GM12878 (cell line): ENCODE results near the gene CRTC2. TPM values are rescaled to one million over a fixed set of nuclear protein-coding genes. Genes with fewer than 3 reads are reported as not detected.

Experiments used
- BHLHE40 ChIP-seq, 2 experiments: fragments of 450-650 bp in 1 of 2; IDR thresholded peaks; 2 replicates each; pipeline ENCODE4 v1.6.1; 2011 to 2017; ENCODE audit warnings: low read depth in 2 of 2, borderline replicate concordance in 1 of 2, improper control_type of control experiment in 1 of 2, low read length in 1 of 2, mild to moderate bottlenecking in 1 of 2
- CBFB ChIP-seq: IDR thresholded peaks from 2 replicates; pipeline ENCODE4 v1.6.1; 2016; ENCODE audit warnings: antibody characterized with exemption, low read depth
- CHD4 ChIP-seq: fragments of 200-600 bp; sonication (generic); IDR thresholded peaks from 2 replicates; pipeline ENCODE4 v1.6.1; 2016; ENCODE audit warnings: mild to moderate bottlenecking
- DPF2 ChIP-seq: fragments of 450-650 bp; IDR thresholded peaks from 2 replicates; pipeline ENCODE4 v1.6.1; 2017; ENCODE audit warnings: mild to moderate bottlenecking
- E2F8 ChIP-seq: fragments of 450-650 bp; IDR thresholded peaks from 2 replicates; pipeline ENCODE4 v1.6.1; 2018; ENCODE audit warnings: mild to moderate bottlenecking, low read depth, moderate library complexity; ENCODE audit not compliant: partially characterized antibody
- ESRRA ChIP-seq: IDR thresholded peaks from 2 replicates; pipeline ENCODE4 v1.6.1; 2012; ENCODE audit warnings: mild to moderate bottlenecking, low read length, improper control_type of control experiment
- KLF5 ChIP-seq: fragments of 450-650 bp; IDR thresholded peaks from 2 replicates; pipeline ENCODE4 v1.6.1; 2014; ENCODE audit warnings: mild to moderate bottlenecking; ENCODE audit not compliant: partially characterized antibody
- MEF2B ChIP-seq: fragments of 450-650 bp; IDR thresholded peaks from 2 replicates; pipeline ENCODE4 v1.6.1; 2018; ENCODE audit warnings: mild to moderate bottlenecking, moderate library complexity; ENCODE audit not compliant: partially characterized antibody, poor library complexity, severe bottlenecking
- MTA2 ChIP-seq: fragments of 450-650 bp; IDR thresholded peaks from 2 replicates; pipeline ENCODE4 v1.6.1; 2016; ENCODE audit warnings: low read depth, mild to moderate bottlenecking, moderate library complexity
- NFYB ChIP-seq: IDR thresholded peaks from 2 replicates; pipeline ENCODE4 v1.6.1; 2011; ENCODE audit warnings: low read depth, mild to moderate bottlenecking, low read length, improper control_type of control experiment, moderate library complexity; ENCODE audit not compliant: insufficient read depth
- PAX5 ChIP-seq: IDR thresholded peaks from 2 replicates; pipeline ENCODE4 v1.6.1; 2011; ENCODE audit warnings: low read depth, low read length, borderline replicate concordance
- PBX3 ChIP-seq: IDR thresholded peaks from 2 replicates; pipeline ENCODE4 v1.6.1; 2011; ENCODE audit warnings: mild to moderate bottlenecking, low read depth, low read length, moderate library complexity; ENCODE audit not compliant: insufficient replicate concordance
- SPI1 ChIP-seq: IDR thresholded peaks from 2 replicates; pipeline ENCODE4 v1.6.1; 2011; ENCODE audit warnings: low read depth, mild to moderate bottlenecking, low read length, moderate library complexity, borderline replicate concordance; ENCODE audit not compliant: insufficient read depth
- ZBTB11 ChIP-seq: fragments of 450-650 bp; formaldehyde crosslinking; IDR thresholded peaks from 2 replicates; pipeline ENCODE4 v1.5.0; 2022; ENCODE audit warnings: mild to moderate bottlenecking, missing genetic modification characterization
- ZNF207 ChIP-seq: fragments of 450-650 bp; IDR thresholded peaks from 2 replicates; pipeline ENCODE4 v1.6.1; 2014; ENCODE audit warnings: antibody characterized with exemption, mild to moderate bottlenecking, borderline replicate concordance
- polyA plus RNA-seq, 11 experiments: library from polyadenylated mRNA; depleted of rRNA in 4 of 11; unstranded in 6 of 11; stranded (reverse) in 5 of 11; fragments of >200 nt; fragmentation: Nextera tagmentation in 4 of 11; fragmentation: Illumina TruSeq in 1 of 11; extraction: Ambion mirVana in 4 of 11; extraction: Trizol in 1 of 11; gene quantifications; 1 replicate in 1 of 11; 2 replicates in 10 of 11; pipeline versions ENCODE4 v1.2.1 to v1.2.3, GENCODE V29; 2011 to 2016; ENCODE audit warnings: inconsistent platforms in 2 of 11, missing spikeins in 2 of 11, low read depth in 1 of 11
- total RNA-seq, 4 experiments: library from RNA; depleted of rRNA in 3 of 4; stranded (reverse); fragments of >200 nt in 3 of 4; fragmentation: Illumina TruSeq in 1 of 4; extraction: Trizol in 1 of 4; gene quantifications; 2 replicates each; pipeline versions ENCODE4 v1.2.1 to v1.2.3, GENCODE V29; 2013 to 2021
- TF ChIP-seq, protein P1 (sequence below): IDR thresholded peaks from 2 replicates; pipeline ENCODE4 v1.6.1; 2011; ENCODE audit warnings: borderline replicate concordance, low read depth, mild to moderate bottlenecking, moderate library complexity, low read length; ENCODE audit not compliant: insufficient read depth, poor library complexity, severe bottlenecking
- TF ChIP-seq, protein P2 (sequence below): fragments of 450-650 bp; conservative IDR thresholded peaks from 2 replicates; pipeline ENCODE4 v1.6.1; 2017; ENCODE audit warnings: mild to moderate bottlenecking, moderate library complexity

The CRTC2 gene
- total and polyA plus RNA-seq, 10 of the 15 experiments (the other 5 are each of a cell fraction or from before 2014, with no cell fraction given) = 5.1 to 57.9 (median 32.7) TPM

DNA sequence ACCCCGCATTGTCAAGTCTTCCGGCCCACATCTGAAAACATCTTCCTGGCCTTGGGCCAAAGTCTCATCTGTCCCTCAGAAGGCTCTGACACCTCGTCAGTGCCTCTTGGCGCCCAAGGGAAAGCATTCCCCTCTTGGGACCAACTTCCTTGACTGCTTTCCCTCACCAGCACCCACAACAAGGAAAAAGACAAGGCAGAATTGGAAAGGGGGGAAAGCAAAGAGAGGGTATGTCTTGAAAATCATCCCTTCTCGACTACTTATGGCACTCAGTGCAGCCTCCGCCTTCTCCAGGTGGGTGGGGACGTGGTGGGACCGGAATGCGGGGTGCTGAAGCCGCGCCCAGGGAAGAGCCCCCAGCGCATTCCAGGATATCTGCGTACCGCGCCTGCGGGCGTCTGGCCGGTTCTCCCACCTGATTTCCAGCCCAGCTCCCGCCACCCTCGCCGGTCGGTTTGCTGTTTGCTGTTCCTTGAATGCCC is 5.5 kb upstream of the CRTC2 start (continued):
- TF ChIP-seq E2F8 = no peak
- TF ChIP-seq NFYB = peak; percentile 50; the same call in 1 of the 2 replicates
- no peak for TF ChIP-seq CHD4
- peak; percentile 38 for TF ChIP-seq MEF2B
- TF ChIP-seq MTA2 = no peak
- TF ChIP-seq CBFB = no peak
- TF ChIP-seq PBX3 = no peak
- TF ChIP-seq ZNF207 = no peak
- TF ChIP-seq ESRRA = no peak
- TF ChIP-seq, protein P1, sequence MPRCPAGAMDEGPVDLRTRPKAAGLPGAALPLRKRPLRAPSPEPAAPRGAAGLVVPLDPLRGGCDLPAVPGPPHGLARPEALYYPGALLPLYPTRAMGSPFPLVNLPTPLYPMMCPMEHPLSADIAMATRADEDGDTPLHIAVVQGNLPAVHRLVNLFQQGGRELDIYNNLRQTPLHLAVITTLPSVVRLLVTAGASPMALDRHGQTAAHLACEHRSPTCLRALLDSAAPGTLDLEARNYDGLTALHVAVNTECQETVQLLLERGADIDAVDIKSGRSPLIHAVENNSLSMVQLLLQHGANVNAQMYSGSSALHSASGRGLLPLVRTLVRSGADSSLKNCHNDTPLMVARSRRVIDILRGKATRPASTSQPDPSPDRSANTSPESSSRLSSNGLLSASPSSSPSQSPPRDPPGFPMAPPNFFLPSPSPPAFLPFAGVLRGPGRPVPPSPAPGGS = no peak
- TF ChIP-seq DPF2 = no peak
- TF ChIP-seq, protein P2, sequence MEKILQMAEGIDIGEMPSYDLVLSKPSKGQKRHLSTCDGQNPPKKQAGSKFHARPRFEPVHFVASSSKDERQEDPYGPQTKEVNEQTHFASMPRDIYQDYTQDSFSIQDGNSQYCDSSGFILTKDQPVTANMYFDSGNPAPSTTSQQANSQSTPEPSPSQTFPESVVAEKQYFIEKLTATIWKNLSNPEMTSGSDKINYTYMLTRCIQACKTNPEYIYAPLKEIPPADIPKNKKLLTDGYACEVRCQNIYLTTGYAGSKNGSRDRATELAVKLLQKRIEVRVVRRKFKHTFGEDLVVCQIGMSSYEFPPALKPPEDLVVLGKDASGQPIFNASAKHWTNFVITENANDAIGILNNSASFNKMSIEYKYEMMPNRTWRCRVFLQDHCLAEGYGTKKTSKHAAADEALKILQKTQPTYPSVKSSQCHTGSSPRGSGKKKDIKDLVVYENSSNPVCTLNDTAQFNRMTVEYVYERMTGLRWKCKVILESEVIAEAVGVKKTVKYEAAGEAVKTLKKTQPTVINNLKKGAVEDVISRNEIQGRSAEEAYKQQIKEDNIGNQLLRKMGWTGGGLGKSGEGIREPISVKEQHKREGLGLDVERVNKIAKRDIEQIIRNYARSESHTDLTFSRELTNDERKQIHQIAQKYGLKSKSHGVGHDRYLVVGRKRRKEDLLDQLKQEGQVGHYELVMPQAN = peak; percentile 57; the same call in 1 of the 2 replicates
- TF ChIP-seq PAX5 = no peak
- TF ChIP-seq SPI1 = no peak
- TF ChIP-seq BHLHE40 (IDR thresholded peaks at IDR 0.05; ENCODE audit: borderline replicate concordance in 1 of 2, low read depth in 2 of 2, low read length in 1 of 2) = no peak
- no peak for TF ChIP-seq ZBTB11 (CRISPR knock-in tag)
- TF ChIP-seq KLF5 = no peak
